ENCODE measurements around the gene ATAD3B. TPM values are rescaled to one million over a fixed set of nuclear protein-coding genes. Genes with fewer than 3 reads are reported as not detected.

The ATAD3B gene
- total RNA-seq, 1 experiment from 2014 or later = 68.9 TPM

GRCh38 chr1:1433804-1434130, 37.8 kb upstream of the ATAD3B start:
- Histone ChIP-seq H3K4me3 (ENCODE audit: low read depth, low read length, poor library complexity, severe bottlenecking) (no peak overlapping the region), H3K27ac (ENCODE audit: low read depth, low read length, poor library complexity, severe bottlenecking) (no peak overlapping the region), H3K27me3 (replicated peaks; ENCODE audit: insufficient read depth, low read depth, low read length, poor library complexity) (no peaks in the 10 kb centered on the region), H3K36me3 (ENCODE audit: insufficient read depth, low read length, poor library complexity, severe bottlenecking) (no peaks in the 10 kb centered on the region), H3K9me3 (ENCODE audit: low read depth, low read length, poor library complexity, severe bottlenecking) (no peaks in the 10 kb centered on the region), H3K4me1 (ENCODE audit: insufficient read depth, low read length, poor library complexity, severe bottlenecking) (peaks cover 11% of the 10 kb centered on the region)
- no peak for DNase-seq (ENCODE audit: low spot score)
- TF ChIP-seq EZH2 (IDR thresholded peaks at IDR 0.05; ENCODE audit: borderline replicate concordance, low read depth, low read length, poor library complexity, severe bottlenecking) (no peak), CTCF (conservative IDR thresholded peaks at IDR 0.05; ENCODE audit: low read depth, low read length) (no peak)
- no TSS peak for BruUV-seq (replicated peaks)
- CTCF ChIA-PET = no interaction called here
- POLR2A ChIA-PET (ENCODE audit: low non-redundant PET) = no interaction called here
- intact Hi-C loops (cut with micrococcal nuclease; ENCODE audit: unreplicated experiment) = no loop called here

- no peak overlapping the region for H3K4me3 ChIP-seq (ENCODE audit: low read depth, low read length, poor library complexity, severe bottlenecking)
- DNase-seq (ENCODE audit: low spot score) = no peak
- intact Hi-C loops (cut with micrococcal nuclease; ENCODE audit: unreplicated experiment) = no loop called here
- H3K36me3 ChIP-seq (ENCODE audit: insufficient read depth, low read length, poor library complexity, severe bottlenecking) = no peaks in the 10 kb centered on the region
- ChIA-PET POLR2A (ENCODE audit: low non-redundant PET) (no interaction called here), CTCF (no interaction called here)
- H3K27ac ChIP-seq (ENCODE audit: low read depth, low read length, poor library complexity, severe bottlenecking) = no peak overlapping the region
- TF ChIP-seq EZH2 (IDR thresholded peaks at IDR 0.05; ENCODE audit: borderline replicate concordance, low read depth, low read length, poor library complexity, severe bottlenecking) (no peak), CTCF (conservative IDR thresholded peaks at IDR 0.05; ENCODE audit: low read depth, low read length) (no peak)
- H3K4me1 ChIP-seq (ENCODE audit: insufficient read depth, low read length, poor library complexity, severe bottlenecking) = peaks cover 11% of the 10 kb centered on the region
- H3K9me3 ChIP-seq (ENCODE audit: low read depth, low read length, poor library complexity, severe bottlenecking) = no peaks in the 10 kb centered on the region
- no peaks in the 10 kb centered on the region for H3K27me3 ChIP-seq (replicated peaks; ENCODE audit: insufficient read depth, low read depth, low read length, poor library complexity)
- BruUV-seq (replicated peaks) = no TSS peak
Observed at GRCh38 chr1:1434131-1434823, 37.3 kb upstream of the ATAD3B start.

GRCh38 chr1:1434824-1435105, 36.8 kb upstream of the ATAD3B start:
- peaks cover 11% of the 10 kb centered on the region for H3K4me1 ChIP-seq (ENCODE audit: insufficient read depth, low read length, poor library complexity, severe bottlenecking)
- POLR2A ChIA-PET (ENCODE audit: low non-redundant PET) = no interaction called here

More at GRCh38 chr1:1434824-1435105, 36.8 kb upstream of the ATAD3B start:
- BruUV-seq (replicated peaks) = no TSS peak
- no peak for DNase-seq (ENCODE audit: low spot score)
- intact Hi-C loops (cut with micrococcal nuclease; ENCODE audit: unreplicated experiment) = no loop called here
- no peak overlapping the region for H3K4me3 ChIP-seq (ENCODE audit: low read depth, low read length, poor library complexity, severe bottlenecking)
- CTCF ChIA-PET = no interaction called here
- H3K27ac ChIP-seq (ENCODE audit: low read depth, low read length, poor library complexity, severe bottlenecking) = no peak overlapping the region
- H3K27me3 ChIP-seq (replicated peaks; ENCODE audit: insufficient read depth, low read depth, low read length, poor library complexity) = no peaks in the 10 kb centered on the region
- H3K36me3 ChIP-seq (ENCODE audit: insufficient read depth, low read length, poor library complexity, severe bottlenecking) = no peaks in the 10 kb centered on the region
- no peaks in the 10 kb centered on the region for H3K9me3 ChIP-seq (ENCODE audit: low read depth, low read length, poor library complexity, severe bottlenecking)
- no peak for TF ChIP-seq CTCF (conservative IDR thresholded peaks at IDR 0.05; ENCODE audit: low read depth, low read length)
- no peak for TF ChIP-seq EZH2 (IDR thresholded peaks at IDR 0.05; ENCODE audit: borderline replicate concordance, low read depth, low read length, poor library complexity, severe bottlenecking)

Data from A673 (cell line).